T-helper 9 cell (primary cell): Measurements from ENCODE around the gene TARS2.

Experiments used
- DNase-seq: peaks from one replicate; pipeline ENCODE4 v3.0.0-alpha.2; 2020

The TARS2 gene

GRCh38 chr1:150508982-150509381 lies 21.8 kb downstream of the TARS2 start:
- no peak for DNase-seq

DNA sequence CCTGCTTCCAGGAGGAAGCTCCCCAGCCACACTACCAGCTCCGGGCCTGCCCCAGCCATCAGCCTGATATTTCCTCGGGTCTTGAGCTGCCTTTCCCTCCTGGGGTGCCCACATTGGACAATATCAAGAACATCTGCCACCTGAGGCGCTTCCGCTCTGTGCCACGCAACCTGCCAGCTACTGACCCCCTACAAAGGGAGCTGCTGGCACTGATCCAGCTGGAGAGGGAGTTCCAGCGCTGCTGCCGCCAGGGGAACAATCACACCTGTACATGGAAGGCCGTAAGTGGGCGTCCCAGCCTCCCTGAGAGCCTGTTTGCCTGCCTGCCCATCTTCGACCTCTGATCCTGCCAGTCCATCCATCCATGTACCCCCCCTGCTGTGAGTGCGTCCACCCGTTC lies 24.3 kb downstream of the TARS2 start:
- no peak for DNase-seq

- DNase-seq: no peak
Observed at GRCh38 chr1:150511985-150512660, 24.9 kb downstream of the TARS2 start.

GRCh38 chr1:150512846-150513245 lies 25.6 kb downstream of the TARS2 start:
- DNase-seq: no peak

DNA sequence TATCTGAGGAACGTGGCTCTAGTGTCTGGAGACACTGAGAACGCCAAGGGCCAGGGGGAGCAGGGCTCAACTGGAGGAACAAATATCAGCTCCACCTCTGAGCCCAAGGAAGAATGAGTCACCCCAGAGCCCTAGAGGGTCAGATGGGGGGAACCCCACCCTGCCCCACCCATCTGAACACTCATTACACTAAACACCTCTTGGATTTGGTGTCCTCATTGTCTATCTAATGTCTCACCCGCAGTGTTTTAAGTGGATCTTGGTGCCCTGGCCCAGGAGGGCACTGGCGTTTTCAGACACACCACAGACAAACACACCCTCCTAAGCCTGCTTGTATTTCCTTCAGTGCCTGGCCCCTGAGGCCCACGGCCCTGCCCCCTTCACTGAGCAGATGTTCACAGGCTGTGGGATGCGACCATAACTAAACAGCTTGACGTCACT lies 26.2 kb downstream of the TARS2 start:
- DNase-seq: no peak

GRCh38 chr1:150514260-150514659 lies 27.0 kb downstream of the TARS2 start:
- DNase-seq: no peak

DNA sequence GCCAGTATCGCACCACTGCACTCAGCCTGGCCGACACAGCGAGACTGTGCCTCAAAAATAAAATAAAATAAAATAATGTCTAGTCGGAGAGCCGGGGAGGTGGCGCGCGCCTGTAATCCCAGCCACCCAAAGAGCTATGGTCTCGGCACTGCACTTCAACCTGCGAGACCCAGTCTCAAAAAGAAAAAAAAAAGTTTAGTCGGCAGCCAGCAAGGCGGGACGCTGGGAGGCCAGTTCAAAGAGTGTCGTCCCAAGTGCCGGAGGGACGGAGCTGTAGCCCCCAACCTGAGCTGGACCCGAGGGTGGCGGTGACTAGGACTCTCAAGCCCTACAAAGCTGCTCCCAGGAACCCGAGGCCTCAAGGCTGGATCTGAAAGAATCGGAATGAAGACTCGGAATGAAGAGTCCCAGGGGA lies 27.7 kb downstream of the TARS2 start:
- no peak for DNase-seq

GRCh38 chr1:150515328-150516049 lies 28.3 kb downstream of the TARS2 start, which contains the start of gene FALEC:
TSS of gene FALEC (plus strand) at chr1:150515752.
- peak; percentile 85 for DNase-seq

DNA sequence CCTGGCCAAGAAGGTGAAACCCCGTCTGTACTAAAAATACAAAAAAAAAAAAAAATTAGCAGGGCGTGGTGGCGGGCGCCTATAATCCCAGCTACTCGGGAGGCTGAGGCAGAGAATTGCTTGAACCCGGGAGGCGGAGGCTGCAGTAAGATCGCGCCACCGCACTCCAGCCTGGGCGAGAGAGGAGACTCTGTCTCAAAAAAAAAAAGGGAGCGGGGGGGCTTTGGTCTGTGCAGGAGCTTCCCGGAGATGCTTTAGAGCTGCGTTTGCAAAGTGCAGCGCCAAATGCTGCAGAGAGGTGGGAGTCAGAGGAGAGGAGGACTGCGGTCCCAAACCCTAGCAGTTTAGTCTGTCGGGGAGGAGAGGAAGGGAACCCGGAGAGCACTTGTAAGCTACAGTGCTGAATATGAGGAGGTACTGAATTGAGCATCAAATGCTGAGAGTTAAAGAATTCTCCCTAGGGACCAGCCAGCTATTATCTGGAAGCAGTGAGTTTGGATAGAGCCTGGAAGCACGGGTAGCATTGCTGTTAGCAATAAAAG lies 28.9 kb downstream of the TARS2 start:
- peak; percentile 2 for DNase-seq

DNA sequence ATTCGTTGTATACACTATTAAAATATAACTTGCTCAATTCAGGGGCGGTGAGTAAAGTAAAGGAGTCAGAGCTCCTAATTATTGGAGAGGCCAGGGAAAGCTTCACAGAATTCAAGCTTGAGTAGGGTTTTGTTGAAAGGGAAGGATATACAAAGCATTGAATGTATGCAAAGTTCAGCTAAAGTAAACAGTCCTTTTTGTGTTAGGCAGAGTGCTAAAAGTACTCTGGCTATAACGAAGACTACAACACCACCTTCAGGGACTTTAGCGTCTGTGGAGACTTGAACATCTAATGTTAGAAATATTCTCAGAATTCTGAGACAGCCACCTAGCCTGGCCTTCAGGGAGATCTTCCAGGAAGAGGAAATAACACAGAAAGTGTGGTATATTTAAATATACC lies 29.4 kb downstream of the TARS2 start:
- DNase-seq: no peak

- no peak for DNase-seq
Observed at GRCh38 chr1:150521196-150521968, 34.2 kb downstream of the TARS2 start.

DNA sequence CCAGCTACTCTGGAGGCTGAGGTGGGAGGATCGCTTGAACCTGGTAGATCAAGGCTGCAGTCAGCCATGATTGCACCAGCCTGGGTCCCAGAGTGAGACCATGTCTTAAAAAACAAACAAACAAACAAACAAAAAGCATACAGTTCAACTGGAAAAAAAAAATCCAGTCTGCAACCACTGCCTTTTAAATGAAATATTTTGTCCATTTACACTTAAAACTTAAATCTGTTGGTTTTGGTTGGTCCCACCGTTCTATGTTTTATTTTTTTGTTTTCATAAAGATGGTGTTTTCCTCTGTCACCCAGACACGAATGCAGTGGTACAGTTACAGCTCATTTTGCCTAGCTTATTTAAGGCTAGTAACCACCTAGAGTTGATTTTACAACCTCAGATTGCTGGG lies 38.1 kb downstream of the TARS2 start:
- DNase-seq: no peak

DNA sequence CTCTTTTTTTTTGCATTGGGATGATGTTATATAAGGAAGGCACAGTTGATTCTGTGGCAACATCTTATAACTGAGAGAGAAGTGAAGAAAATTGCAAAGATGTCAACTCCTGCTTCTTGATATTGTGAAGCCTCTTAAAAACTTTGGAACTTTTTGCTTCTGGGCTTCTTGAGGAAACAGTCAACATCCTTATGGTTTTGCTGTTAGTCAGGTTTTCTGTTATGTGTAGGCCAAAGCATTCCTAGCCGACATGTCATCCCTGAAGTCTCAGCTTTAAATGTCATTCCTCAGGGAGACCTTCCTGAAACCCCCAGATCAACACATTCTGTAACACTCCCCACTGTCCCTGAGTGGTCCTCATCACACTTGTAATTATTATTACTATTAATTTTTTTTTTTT lies 41.0 kb downstream of the TARS2 start:
- no peak for DNase-seq

GRCh38 chr1:150529017-150529416 lies 41.8 kb downstream of the TARS2 start:
- DNase-seq: no peak

DNA sequence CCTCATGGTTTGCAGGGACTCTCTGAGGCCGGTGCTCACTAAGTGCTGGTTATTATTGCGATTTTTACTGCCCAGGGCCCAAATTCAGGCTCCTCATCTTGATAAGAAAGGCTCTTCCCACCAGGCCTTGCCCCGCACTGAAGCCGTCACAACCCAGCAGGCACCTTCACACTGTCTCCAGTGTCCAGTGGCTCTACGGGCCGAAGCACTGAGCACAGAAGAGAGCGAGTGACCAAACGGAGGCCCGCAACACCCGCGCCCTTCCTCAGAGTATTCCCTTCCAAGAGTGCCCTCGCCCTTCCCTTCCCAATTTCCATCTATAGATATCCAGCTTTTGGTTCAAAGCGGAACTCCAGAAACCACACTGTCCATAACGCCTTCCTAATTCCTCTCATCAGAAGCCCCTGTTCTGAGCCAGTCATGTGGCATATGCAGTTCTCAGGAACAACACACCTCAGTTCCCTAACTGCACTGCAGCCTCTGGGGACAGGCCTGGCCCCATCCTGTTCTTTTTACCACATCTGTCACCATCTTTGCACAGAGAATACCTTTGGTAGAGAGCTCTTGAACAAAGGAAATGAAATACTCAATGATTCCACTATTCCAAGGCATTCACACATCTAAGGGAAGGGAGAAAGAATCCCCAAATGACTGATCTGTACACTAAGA lies 43.4 kb downstream of the TARS2 start:
- DNase-seq: no peak

GRCh38 chr1:150532860-150533259 lies 45.6 kb downstream of the TARS2 start:
- DNase-seq: no peak

DNA sequence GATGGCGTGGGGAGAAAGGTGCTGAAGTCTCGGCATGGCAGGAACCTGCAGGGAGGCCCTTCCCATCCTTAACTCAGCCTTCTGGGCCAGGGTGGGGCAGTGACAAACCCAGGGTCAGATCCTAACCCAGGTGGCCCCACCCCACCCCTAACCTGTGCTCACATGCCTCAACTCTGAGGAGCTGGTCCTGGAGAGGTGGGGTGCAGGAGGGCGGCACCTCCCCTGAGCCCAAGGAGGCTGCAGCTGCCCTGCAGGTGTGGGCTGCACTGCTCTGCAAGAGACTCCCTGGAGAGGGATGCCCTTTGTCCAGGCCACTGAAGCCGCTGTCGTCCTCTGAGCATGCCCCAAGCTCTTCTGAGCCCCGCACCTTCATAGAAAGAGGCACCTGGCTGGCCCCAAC lies 46.8 kb downstream of the TARS2 start:
- DNase-seq: no peak

GRCh38 chr1:150535511-150536287 lies 48.5 kb downstream of the TARS2 start:
- no peak for DNase-seq

DNA sequence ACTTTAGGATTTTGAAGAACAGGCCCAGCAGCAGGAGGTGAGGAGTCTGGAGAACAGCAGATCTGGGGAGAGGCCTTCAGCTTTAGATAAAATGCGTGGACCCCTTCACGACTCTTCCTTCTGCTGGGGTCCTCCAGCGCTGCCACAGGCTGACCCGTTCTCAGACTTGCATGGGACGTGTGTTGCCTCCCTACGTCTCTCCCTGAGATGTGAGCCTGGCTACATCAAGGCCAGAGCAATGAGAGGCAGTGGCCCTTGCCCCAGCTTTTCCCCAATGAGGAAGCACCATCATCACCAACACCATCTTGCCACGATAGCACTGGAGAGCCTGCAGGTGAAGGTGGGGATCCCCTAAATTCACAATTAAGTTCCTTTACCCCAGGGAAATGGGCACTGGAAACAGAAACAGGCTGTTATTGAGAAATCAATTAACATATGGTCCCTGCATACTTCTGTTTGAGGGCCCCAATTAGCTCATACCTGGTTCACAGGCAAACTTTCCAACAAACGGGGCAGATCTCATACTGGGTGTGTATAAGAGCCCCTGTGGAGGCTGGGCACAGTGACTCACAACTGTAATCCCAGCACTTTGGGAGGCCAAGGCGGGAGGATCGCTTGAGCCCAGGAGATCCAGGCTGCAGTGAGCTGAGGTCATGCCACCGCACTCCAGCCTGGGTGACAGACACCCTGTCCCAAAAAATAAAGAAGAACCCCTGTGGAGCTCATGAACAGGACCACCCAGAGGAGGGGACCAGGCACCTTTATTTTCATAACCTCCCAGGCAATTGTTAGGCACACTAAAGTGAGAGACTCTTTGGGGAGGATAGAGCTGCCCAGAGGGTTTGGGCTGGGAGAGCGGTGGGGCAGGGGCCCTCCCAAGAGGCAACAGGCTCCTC lies 49.9 kb downstream of the TARS2 start:
- no peak for DNase-seq

- DNase-seq: no peak
Observed at GRCh38 chr1:150537732-150538684, 50.8 kb downstream of the TARS2 start.
